Fibroblast of lung (primary cell): Measurements from ENCODE around the gene IGLL1.

Source experiments
- CTCF ChIP-seq, 2 donors: IDR thresholded peaks in 1 of 2; conservative IDR thresholded peaks in 1 of 2; 1 replicate in 1 of 2; 2 replicates in 1 of 2; pipeline ENCODE4 v1.5.1; 2011 to 2012; ENCODE audit warnings: low read length in 2 of 2, control low read depth in 1 of 2, inconsistent platforms in 1 of 2, low read depth in 1 of 2, mild to moderate bottlenecking in 1 of 2
- EZH2 ChIP-seq: IDR thresholded peaks from 2 replicates; pipeline ENCODE4 v1.5.1; 2012; ENCODE audit warnings: low read length, control low read depth, mild to moderate bottlenecking; ENCODE audit errors: missing control alignments

GRCh38 chr22:23527971-23528740, 51.9 kb downstream of the IGLL1 start:
- TF ChIP-seq CTCF (conservative IDR thresholded peaks at IDR 0.05 in 1 of 2, IDR thresholded peaks at IDR 0.05 in 1 of 2; ENCODE audit: low read depth in 1 of 2, low read length in 2 of 2) (no peak), EZH2 (no peak)
